Activated naive CD8-positive, alpha-beta T cell treated with anti-CD3 and anti-CD28 coated beads, Interleukin-2, amount 50 U/mL, for 16 hours (primary cell): ENCODE measurements around the gene UBTD1.
"Not testable (repeated sequence)": the region's sequence is repeated elsewhere in the genome, so short reads cannot be mapped to it uniquely, and the experiment has no call there.

Experiments
- DNase-seq: peaks from one replicate; pipeline ENCODE4 v3.0.0-alpha.2; 2020; ENCODE audit warnings: low read depth, low spot score

Gene UBTD1

GRCh38 chr10:97514344-97514743, 15.6 kb downstream of the UBTD1 start:
- DNase-seq: no peak

DNA sequence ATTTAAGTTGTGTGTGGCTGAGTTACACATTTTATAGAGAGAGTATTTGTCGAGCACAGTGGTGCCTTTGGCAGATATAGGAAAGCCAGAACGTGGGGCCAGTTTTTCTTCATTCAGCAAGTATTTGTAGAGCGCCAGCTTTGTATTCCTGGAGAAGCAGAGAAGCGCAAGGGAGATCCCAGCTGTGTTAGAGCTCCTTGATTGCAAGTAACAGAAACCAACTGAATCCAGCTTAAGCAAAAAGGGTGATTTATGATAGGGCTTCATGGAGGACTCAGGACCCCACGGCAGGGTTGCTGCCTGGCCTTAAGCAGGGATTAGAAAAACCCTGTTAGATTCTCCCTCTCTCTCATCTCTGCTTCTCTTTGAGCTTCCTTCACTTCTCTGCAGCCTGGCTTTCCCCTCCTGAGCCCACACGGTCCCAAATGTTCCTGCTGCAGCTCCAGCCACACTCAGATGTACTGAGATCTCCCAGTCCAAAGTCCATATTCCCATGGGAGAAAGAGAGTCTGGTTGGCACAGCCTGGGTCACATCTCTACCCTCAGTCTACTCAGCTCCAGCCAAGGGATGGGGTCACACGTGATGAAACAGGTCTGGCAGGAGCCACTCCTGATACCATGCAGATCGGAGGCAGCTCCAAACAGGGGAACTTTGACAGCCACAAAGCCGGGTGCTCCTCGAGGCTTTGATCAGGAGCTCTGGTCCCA, 16.7 kb downstream of the UBTD1 start:
- no peak for DNase-seq

- no peak for DNase-seq
These were observed 18.5 kb downstream of the UBTD1 start for GRCh38 chr10:97517096-97517750.

DNA sequence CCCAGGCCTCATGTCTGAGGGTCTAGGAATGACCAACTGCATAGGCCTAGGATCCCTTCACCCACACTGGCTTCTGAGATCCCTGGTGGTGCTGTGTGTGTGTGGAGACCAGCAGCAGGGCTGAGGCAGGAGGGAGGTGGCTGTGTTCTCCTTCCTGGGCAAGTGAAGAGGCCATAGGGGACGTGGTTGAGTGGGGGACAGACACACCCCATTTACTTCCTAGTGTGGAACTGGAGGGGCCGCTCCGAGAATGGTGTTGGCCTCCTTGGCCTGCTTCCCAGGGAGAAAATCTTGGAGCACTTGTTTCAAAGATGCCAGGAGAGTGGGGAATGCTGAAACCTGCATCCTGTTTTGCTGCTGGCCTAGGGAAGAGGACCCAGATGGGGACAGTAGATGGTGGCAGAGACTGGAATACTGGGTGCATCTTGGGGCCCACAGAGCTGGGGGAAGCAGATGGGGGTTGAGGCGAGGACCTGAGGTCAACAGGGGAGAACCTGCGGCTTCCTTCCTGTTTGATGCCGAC, 19.1 kb downstream of the UBTD1 start:
- no peak for DNase-seq

DNA sequence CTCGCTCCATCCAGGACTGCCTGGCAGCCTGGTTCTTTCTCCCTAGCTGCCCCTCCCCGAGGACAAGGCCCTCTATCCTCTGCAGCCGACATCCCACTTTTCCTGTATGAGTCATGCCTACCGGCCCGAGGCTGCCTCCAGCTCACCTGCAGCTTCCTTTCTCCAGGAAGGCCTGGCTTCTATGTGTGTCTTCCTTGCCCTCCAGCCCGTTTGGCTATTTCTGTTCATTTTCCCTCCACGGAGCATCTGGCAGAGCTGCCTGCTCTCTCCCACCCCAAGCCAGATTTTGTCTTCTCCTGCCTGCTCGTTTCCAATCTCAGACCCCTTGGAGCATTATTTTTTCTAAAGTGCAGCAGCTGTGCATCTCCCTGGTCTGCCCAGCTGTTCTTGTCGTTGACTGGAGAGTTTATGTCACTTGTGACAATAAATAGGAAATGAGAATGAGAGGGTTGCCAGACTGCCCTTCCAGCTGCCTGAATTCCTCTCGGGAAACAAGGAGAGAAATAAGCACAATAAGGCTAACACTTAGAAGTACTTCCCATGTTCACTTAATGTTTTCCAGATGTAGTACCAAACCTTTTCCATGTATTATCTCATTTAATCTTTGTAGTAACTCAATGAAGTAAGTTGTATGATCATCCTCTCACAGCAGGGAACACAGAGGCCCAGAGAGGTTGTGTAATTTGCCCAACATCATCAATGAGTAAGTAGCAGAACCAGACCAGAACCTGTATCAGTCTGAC, 19.7 kb downstream of the UBTD1 start:
- DNase-seq: no peak

DNA sequence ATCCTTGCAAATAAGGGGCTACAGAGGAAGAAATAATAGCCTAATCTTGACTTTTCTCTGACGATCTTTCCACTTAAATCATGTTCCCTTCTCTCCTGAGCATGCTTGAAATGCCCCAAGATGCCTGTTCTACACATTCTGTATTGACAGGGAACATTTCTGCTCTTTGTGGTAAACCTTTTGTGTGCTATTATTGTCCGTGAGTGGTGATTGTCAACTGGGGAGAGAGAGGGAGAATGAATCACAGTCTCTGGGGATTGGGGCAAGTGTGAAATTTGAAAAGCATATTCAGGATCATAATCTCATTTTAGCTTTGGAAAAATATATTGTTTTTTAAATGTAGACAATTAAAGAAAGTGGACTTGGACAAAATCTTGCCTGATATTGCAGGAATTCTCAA, 20.6 kb downstream of the UBTD1 start:
- no peak for DNase-seq

- no peak for DNase-seq
These were observed 21.8 kb downstream of the UBTD1 start for GRCh38 chr10:97520520-97520919.

DNA sequence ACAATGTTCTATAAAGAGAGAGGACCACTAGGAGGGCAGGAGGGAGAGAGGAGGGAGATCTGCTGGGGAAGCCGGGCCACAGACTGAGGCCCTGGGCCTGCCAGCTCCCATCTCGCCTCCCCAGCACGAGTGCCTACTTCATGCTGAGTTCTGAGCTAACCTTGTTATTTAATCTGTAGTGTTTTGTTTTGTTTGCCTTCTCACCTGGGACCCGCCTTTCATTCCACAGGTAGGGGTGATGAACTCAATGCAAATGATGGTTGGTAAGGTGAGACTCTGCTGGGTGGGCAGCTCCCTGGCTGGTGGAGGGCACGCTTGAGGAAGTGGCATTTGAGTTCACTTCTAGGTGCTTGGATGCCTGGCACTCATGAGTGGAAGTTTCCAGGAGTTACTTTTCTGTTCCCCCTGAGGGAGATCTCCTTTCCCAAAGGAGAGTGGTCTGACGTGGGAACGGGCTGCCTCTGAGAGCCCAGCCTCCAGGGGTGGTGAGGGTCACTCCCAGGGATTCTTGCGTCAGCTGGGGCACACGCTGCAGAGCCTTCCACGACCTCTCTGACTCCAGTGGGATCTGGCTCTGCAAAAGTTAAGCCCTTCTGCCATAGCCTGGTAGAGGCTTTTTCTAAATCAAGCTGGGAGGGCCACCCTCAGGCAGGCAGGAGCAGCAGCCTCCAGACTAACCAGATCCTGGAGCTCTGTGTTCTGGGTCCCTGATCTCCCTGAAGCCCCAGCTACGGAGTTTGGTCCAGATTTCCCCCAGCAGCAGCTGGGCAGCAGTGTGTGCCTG, 22.4 kb downstream of the UBTD1 start:
- no peak for DNase-seq

GRCh38 chr10:97522071-97522470, 23.3 kb downstream of the UBTD1 start:
- no peak for DNase-seq

DNA sequence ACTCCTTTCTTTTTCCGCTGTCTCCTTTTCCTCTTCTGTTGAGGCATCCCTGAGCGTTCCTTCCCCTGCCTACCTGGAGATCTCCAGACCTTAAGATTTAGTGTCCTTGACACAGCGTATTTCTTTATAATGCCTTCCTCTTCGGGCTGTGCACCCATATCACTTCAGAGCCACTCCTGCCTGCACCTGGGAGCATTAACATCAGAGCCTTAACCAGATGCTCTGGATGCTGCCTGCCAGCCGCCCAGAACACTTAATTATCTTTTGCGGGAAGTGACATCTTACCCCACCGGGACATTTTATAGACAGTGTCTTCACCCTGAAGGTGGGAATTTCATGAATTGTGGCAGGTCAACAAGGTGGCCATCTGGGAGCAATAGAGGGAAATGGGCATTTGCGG, 24.2 kb downstream of the UBTD1 start:
- no peak for DNase-seq

DNA sequence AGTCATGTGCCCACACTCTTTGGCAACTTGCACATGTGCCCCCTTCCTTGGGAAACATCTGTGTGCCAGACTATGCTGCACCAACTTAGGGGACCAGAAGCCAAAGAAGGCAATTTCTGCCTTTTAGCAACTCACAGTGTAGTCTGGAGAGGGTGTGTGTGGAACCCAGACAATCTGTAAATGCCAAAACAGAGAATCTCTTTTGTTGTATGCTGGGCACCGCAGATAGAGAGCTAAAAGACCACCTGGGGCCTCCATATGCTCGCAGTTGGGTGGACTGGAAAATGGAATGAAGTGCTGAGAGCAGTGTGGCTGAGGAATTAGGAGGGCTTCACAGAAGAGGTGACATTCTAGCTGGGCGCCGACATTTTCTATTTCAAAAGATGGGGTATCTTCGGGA, 26.4 kb downstream of the UBTD1 start:
- DNase-seq: no peak

GRCh38 chr10:97525683-97526110, 27.0 kb downstream of the UBTD1 start:
- DNase-seq: no peak

DNA sequence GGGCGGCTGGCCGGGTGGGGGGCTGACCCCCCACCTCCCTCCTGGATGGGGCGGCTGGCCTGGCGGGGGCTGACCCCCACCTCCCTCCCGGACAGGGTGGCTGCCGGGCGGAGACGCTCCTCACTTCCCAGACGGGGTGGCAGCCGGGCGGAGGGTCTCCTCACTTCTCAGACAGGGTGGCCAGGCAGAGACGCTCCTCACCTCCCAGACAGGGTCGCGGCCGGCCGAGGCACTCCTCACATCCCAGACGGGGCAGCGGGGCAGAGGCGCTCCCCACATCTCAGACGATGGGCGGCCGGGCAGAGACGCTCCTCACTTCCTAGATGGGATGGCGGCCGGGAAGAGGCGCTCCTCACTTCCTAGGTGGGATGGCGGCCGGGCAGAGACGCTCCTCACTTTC, 30.2 kb downstream of the UBTD1 start:
- DNase-seq: not testable (repeated sequence)

DNA sequence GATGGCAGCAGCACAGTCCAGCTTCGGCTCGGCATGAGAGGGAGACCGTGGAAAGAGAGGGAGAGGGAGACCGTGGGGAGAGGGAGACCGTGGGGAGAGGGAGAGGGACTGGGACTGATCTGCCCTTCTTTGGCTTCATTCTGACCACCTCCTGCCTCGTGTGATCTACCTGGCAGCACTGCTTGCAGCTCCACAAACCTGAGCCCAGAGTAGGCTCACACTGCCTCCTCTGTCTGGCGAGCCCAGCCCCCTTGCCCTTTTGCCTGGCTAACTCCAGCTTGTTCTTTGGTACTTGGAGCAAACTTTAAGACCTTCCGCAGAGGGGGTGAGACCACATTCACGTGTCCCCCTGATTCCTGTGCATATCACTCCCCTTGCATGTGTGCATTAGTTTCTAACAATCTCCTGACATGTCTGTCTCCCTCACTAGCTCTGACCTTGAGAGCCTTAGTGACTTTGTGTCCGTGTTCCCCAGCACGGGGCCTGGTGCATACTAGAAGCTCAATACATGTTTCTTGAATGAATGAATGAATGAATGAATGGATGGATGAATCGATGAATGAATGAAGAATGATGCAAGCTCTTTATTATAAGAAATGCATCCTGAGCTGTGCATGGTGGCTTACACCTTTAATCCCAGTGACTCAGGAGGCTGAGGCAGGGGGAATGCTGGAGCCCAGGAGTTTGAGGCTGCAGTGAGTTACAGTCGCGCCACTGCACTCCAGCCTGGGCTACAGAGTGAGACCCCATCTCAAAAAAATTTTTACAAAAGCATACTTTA, 31.2 kb downstream of the UBTD1 start:
- DNase-seq: no peak

DNA sequence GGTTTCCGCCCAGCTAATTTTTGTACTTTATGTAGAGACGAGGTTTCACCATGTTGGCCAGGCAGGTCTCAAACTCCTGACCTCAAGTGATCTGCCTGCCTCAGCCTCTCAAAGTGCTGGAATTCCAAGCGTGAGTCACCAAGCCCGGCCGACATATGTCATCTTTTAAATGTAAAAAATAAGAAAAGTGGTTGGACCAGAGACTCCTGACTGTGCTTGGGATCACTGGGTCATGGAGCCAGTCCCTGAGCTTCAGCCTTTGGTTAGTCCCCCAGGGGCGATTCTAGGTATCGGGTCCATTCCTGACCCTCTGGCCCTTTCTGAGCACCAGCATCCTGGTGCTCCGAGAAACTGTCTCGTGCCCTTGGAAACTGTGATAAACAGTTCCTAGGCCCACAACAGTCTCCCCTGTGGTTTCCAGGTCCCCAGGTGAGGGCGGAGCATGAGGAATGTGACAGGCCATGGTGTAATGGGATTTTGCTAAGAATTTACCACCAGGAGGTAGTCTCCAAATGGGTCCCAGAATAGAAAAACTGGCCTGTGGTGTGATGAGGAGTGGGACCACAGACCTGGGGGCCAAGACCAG, 32.8 kb downstream of the UBTD1 start:
- DNase-seq: no peak

DNA sequence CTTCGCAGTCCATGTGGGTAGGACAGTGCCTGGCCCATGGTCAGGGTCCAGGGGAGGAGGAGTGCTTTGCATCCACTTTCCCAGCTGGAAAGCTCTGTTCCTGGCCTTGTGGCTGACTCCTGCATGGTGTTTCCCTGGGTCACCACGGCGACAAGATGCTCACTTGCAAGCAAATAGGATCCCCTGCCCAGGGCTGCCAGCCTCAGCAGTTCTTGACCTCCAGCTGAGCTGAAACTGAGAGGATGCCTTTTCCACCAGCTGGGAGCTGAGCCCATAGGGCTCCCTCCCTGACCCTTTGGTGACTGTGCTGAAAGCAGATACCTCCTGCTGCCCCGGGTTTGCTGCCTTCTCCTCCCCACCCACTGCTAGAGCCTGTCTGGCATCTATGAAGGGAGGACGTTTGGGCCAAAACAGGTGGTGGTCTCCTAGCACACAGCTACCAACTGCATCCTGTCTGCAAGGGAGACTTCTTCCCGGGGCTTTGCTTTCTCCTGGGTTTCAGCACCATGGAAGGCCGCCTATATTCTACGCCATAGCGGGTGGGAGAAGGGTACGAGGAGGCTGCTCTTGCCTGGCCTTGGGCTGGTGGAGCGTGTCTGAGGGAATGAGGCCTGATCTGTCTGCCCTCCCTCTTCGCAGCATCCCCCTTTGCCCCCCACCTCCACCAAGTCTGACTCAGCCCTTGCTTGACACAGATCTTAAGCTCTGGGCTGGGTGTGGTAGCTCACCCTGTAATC, 34.4 kb downstream of the UBTD1 start:
- DNase-seq: no peak

GRCh38 chr10:97533888-97534287, 35.2 kb downstream of the UBTD1 start:
- no peak for DNase-seq

DNA sequence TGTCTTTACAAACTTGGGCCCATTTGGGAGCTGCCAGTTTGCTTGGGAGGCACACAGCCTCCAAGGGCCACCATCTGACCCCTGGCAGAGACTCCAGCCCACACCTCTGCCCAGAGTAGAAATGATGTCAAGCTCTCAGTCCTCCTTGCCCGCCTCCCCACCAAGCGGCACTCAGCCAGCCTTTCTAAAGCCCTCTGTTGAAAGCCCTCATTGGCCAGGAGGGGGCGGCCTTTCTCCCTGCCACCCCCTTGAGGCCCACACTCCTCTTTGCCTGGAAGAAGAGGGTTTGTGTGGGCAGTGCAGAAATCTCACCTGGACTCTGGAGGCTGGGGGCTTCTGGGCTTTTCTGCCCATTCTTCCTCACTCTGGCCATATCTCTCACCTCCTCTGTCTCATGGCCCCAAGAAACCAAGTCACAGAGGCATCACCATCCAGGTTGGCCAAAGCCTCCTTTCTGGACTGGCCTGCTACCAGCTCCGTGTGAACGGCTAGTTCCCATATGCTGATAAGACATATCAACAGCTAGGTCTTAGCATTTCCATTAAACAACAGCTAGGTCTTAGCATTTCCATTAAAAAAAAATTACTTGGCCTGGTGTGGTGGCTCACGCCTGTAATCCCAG, 36.1 kb downstream of the UBTD1 start:
- DNase-seq: no peak

- no peak for DNase-seq
These were observed 38.6 kb downstream of the UBTD1 start for GRCh38 chr10:97537186-97537869.
